ENCODE data around the gene TTLL4. TPM values are rescaled to one million over a fixed set of nuclear protein-coding genes. Genes with fewer than 3 reads are reported as not detected.

The TTLL4 gene
- polyA plus RNA-seq, 1 experiment: 16.3 TPM

DNA sequence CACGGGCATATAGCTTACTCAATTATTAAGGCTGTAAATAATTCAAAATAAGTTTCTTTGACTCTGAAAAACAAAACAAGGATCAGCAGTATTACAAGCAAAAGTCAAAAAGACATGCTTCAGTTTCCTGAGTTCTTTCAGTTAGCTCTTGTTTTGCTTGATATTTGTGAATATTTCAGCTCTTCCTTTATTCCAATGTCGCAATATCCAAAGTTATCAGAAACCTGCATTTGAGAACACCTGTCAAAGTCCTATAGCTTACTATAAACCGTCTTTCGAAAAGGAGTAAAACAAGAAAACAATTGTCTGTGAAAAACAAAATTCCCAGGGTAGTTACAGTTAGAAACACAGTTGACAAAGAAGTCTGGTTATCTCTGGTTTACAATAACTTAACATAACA, 86.1 kb downstream of the TTLL4 start:
- H3K27ac ChIP-seq (ENCODE audit: low read depth, low read length): no peak overlapping the region
- H3K4me3 ChIP-seq (ENCODE audit: low read depth, low read length): no peak overlapping the region
- TF ChIP-seq CTCF (IDR thresholded peaks at IDR 0.05; ENCODE audit: low read depth, low read length): no peak
- H3K9me3 ChIP-seq (ENCODE audit: control insufficient read depth, insufficient read depth, low read length): no peaks in the 10 kb centered on the region
- DNase-seq (ENCODE audit: low read depth, low spot score): no peak
- POLR2A ChIA-PET: no interaction called here
- H3K27me3 ChIP-seq (ENCODE audit: control insufficient read depth, insufficient read depth, low read length): peaks cover 3% of the 10 kb centered on the region
- CTCF ChIA-PET: interaction anchor here (1.1 kb wide), 2 partner anchors 55 to 86 kb away, joined by 3 read pairs; partner anchors contain the start of gene TTLL4

DNA sequence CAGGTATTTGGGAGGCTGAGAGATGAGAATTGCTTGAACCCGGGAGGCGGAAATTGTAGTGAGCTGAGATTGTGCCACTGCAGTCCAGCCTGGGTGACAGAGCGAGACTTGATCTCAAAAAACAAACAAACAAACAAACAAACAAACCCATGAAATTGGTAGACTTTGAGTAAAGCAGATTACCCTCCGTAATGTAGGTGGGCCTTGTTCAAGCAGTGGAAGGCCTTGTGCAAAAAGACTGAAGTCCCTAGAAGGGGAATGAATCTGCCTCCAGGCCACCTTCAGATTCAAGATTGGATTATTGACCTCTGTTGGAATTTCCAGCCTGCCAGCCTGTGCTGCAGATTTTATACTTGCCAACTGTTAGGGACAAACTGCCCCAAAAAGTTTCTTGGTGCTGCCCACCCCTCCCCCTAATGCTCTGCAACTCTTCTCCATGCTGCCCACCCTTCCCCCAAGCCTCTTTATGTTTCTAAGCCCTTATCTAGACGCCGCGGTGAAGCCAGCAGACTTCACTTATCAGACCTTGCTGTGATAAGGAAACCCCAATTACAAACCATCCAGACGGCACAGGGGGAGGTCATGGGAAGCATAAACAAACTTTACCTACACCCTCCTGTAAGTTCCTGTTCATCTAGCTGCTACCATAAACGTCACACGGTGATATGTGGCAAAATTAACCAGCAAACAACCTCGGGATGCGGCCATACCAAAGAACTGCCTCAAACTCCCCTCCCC, 88.3 kb downstream of the TTLL4 start:
- DNase-seq (ENCODE audit: low read depth, low spot score): no peak
- H3K27me3 ChIP-seq (ENCODE audit: control insufficient read depth, insufficient read depth, low read length): peaks cover 3% of the 10 kb centered on the region
- H3K27ac ChIP-seq (ENCODE audit: low read depth, low read length): no peak overlapping the region
- no peaks in the 10 kb centered on the region for H3K9me3 ChIP-seq (ENCODE audit: control insufficient read depth, insufficient read depth, low read length)
- H3K4me3 ChIP-seq (ENCODE audit: low read depth, low read length): no peak overlapping the region
- TF ChIP-seq CTCF (IDR thresholded peaks at IDR 0.05; ENCODE audit: low read depth, low read length): no peak
- ChIA-PET CTCF (no interaction called here), POLR2A (no interaction called here)

GRCh38 chr2:218799990-218800389, 89.4 kb downstream of the TTLL4 start:
- Histone ChIP-seq H3K9me3 (ENCODE audit: control insufficient read depth, insufficient read depth, low read length) (no peaks in the 10 kb centered on the region), H3K27me3 (ENCODE audit: control insufficient read depth, insufficient read depth, low read length) (no peaks in the 10 kb centered on the region), H3K4me3 (ENCODE audit: low read depth, low read length) (no peak overlapping the region), H3K27ac (ENCODE audit: low read depth, low read length) (no peak overlapping the region)
- ChIA-PET CTCF (no interaction called here), POLR2A (no interaction called here)
- no peak for TF ChIP-seq CTCF (IDR thresholded peaks at IDR 0.05; ENCODE audit: low read depth, low read length)
- no peak for DNase-seq (ENCODE audit: low read depth, low spot score)

- Histone ChIP-seq H3K4me3 (ENCODE audit: low read depth, low read length) (no peak overlapping the region), H3K27me3 (ENCODE audit: control insufficient read depth, insufficient read depth, low read length) (no peaks in the 10 kb centered on the region), H3K27ac (ENCODE audit: low read depth, low read length) (no peak overlapping the region), H3K9me3 (ENCODE audit: control insufficient read depth, insufficient read depth, low read length) (no peaks in the 10 kb centered on the region)
- CTCF ChIA-PET: interaction anchor here (0.7 kb wide), 1 partner anchor 9 kb away, joined by 4 read pairs; no protein-coding TSS in a partner anchor
- no peak for TF ChIP-seq CTCF (IDR thresholded peaks at IDR 0.05; ENCODE audit: low read depth, low read length)
- POLR2A ChIA-PET: no interaction called here
- DNase-seq (ENCODE audit: low read depth, low spot score): no peak
Observed at GRCh38 chr2:218802386-218802994, 91.9 kb downstream of the TTLL4 start.

GRCh38 chr2:218804817-218805216, 94.2 kb downstream of the TTLL4 start:
- no peak overlapping the region for H3K27ac ChIP-seq (ENCODE audit: low read depth, low read length)
- POLR2A ChIA-PET: no interaction called here

More at GRCh38 chr2:218804817-218805216, 94.2 kb downstream of the TTLL4 start:
- CTCF ChIA-PET: no interaction called here
- Histone ChIP-seq H3K9me3 (ENCODE audit: control insufficient read depth, insufficient read depth, low read length) (no peaks in the 10 kb centered on the region), H3K4me3 (ENCODE audit: low read depth, low read length) (no peak overlapping the region), H3K27me3 (ENCODE audit: control insufficient read depth, insufficient read depth, low read length) (no peaks in the 10 kb centered on the region)
- TF ChIP-seq CTCF (IDR thresholded peaks at IDR 0.05; ENCODE audit: low read depth, low read length): no peak
- DNase-seq (ENCODE audit: low read depth, low spot score): no peak
